Nephron (organoid): ENCODE results near the gene SLX9.
"Not testable (repeated sequence)": the region's sequence is repeated elsewhere in the genome, so short reads cannot be mapped to it uniquely, and the experiment has no call there.

Experiments used
- H3K27ac Mint-ChIP-seq, 3 experiments: 2 replicates each; pipeline ENCODE4 v1.8.0; 2020; ENCODE audit warnings: mixed read lengths in 3 of 3, mild to moderate bottlenecking in 2 of 3, moderate library complexity in 1 of 3
- H3K27me3 Mint-ChIP-seq: 2 replicates; pipeline ENCODE4 v1.8.0; 2021; ENCODE audit warnings: low read depth, mild to moderate bottlenecking, moderate library complexity, mixed read lengths
- H3K36me3 Mint-ChIP-seq: 2 replicates; pipeline ENCODE4 v1.8.0; 2020; ENCODE audit warnings: low read depth, mixed read lengths
- H3K4me1 Mint-ChIP-seq: 2 replicates; pipeline ENCODE4 v1.8.0; 2020; ENCODE audit warnings: mixed read lengths
- H3K4me3 Mint-ChIP-seq, 3 experiments: 2 replicates each; pipeline ENCODE4 v1.8.0; 2020; ENCODE audit warnings: mild to moderate bottlenecking in 3 of 3, mixed read lengths in 3 of 3, moderate library complexity in 2 of 3
- H3K9me3 Mint-ChIP-seq: 2 replicates; pipeline ENCODE4 v1.8.0; 2020; ENCODE audit warnings: mixed read lengths
- TF ChIP-seq, protein P1 (sequence below), 3 experiments: fragments of 200-600 bp; sonication (generic); IDR thresholded peaks; one replicate each; pipeline ENCODE4 v1.5.0; 2021; ENCODE audit warnings: antibody characterized with exemption in 3 of 3; ENCODE audit not compliant: unreplicated experiment in 3 of 3

Gene SLX9

DNA sequence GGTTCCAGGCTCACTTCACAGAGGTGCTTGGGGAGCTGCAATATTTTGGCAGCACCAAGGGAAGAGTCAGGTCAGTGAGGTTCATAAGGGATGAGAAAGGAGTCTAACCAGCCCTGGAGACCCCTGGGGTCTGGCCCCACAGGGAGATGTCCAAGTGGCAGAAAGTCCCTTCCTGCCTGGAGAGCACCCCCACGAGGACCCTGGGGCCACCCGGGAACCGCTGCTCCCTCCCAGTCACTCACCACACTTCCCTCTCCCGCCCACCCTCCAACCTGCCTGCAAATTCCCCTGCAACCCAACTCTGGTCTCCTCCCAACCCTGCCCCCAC lies 12.6 kb upstream of the SLX9 start:
- peaks cover 97% of the 10 kb centered on the region for H3K27me3 Mint-ChIP-seq
- no peak overlapping the region for H3K27ac Mint-ChIP-seq
- TF ChIP-seq, protein P1, sequence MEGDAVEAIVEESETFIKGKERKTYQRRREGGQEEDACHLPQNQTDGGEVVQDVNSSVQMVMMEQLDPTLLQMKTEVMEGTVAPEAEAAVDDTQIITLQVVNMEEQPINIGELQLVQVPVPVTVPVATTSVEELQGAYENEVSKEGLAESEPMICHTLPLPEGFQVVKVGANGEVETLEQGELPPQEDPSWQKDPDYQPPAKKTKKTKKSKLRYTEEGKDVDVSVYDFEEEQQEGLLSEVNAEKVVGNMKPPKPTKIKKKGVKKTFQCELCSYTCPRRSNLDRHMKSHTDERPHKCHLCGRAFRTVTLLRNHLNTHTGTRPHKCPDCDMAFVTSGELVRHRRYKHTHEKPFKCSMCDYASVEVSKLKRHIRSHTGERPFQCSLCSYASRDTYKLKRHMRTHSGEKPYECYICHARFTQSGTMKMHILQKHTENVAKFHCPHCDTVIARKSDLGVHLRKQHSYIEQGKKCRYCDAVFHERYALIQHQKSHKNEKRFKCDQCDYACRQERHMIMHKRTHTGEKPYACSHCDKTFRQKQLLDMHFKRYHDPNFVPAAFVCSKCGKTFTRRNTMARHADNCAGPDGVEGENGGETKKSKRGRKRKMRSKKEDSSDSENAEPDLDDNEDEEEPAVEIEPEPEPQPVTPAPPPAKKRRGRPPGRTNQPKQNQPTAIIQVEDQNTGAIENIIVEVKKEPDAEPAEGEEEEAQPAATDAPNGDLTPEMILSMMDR (IDR thresholded peaks at IDR 0.05; ENCODE audit: unreplicated experiment in 3 of 3): no peak
- peaks cover 10% of the 10 kb centered on the region for H3K9me3 Mint-ChIP-seq
- no peaks in the 10 kb centered on the region for H3K36me3 Mint-ChIP-seq
- H3K4me3 Mint-ChIP-seq: no peak overlapping the region
- peaks cover 29% of the 10 kb centered on the region for H3K4me1 Mint-ChIP-seq

DNA sequence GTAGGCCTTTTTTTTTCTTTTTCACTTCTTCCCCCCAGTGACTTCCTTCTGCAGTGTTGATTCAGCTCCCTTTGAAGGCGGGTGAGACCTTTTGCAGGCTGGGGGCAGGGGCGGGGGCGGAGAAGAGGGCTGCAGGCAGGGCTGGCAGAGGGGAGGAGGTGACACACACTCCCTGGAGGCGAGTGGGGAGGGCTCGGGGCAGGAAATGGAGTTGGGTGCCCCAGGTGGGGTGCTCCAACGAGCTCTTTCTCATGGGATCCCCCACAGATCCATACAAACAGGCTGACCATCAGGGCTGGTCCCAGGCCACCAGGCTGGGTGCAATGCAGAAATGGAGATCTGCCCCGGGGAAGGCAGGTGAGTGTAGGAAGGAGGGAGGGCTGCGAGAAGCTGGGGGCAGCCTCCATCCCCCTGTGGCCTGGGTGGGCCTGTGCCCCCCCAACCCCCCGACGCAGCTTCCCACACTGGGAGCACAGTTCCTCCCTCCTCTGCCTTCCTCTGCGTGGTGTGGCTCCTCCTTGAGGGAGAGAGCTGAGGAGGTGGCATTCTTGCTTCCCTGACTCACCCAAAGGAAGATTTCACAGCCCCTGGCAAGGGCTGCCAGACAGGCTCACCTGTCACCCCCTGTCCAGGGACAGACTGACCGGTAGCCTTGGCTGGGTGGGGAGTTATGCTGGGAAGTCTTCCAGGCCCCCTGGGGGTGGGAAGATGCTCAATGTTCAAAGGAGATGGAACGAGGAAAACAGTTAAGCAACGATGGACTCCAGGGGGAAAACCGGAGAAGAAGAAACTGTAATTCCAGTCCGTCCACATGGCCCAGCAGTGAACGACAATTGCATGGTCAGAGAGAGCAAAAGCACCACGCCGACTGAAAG lies 12.0 kb upstream of the SLX9 start:
- Mint-ChIP-seq H3K4me1 (peaks cover 29% of the 10 kb centered on the region), H3K27ac (no peak overlapping the region), H3K9me3 (peaks cover 9% of the 10 kb centered on the region), H3K27me3 (peaks cover 92% of the 10 kb centered on the region), H3K4me3 (no peak overlapping the region), H3K36me3 (no peaks in the 10 kb centered on the region)
- TF ChIP-seq, protein P1 (IDR thresholded peaks at IDR 0.05; ENCODE audit: unreplicated experiment in 3 of 3): no peak

DNA sequence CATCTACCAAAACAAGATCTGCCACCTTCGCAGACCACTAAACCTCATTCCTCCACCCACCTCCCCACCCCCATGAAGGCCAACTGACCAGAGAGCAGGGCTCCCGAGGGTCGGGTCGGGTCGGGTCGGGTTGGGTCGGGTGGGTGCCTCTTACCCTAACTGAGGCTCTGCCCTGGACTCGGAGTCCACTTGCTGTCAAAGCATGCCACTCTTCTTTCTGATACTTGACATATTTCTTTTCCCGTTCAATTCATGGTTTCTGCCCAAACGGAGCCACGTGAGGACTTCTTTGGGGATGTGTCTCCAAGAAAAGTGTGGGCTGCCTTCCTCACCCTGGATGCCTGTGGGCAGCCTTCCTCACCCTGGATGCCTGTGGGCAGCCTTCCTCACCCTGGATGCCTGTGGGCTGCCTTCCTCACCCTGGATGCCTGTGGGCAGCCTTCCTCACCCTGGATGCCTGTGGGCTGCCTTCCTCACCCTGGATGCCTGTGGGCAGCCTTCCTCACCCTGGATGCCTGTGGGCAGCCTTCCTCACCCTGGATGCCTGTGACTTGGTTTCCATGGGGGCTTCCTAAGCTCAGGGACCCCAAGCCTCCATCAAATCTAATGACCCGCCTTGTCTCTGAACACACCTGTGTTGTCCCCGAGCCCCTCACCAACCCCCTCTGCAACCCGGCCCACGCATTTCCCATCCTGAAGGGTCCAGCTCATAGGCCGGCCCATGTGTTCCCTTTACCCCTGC lies 11.2 kb upstream of the SLX9 start:
- peaks cover 29% of the 10 kb centered on the region for H3K4me1 Mint-ChIP-seq
- H3K27ac Mint-ChIP-seq: peak overlapping the region in 1 of 3 experiments; percentile 35
- not testable (repeated sequence) for H3K4me3 Mint-ChIP-seq, H3K9me3 Mint-ChIP-seq, H3K36me3 Mint-ChIP-seq
- peaks cover 92% of the 10 kb centered on the region for H3K27me3 Mint-ChIP-seq

GRCh38 chr21:44929242-44929798 lies 10.5 kb upstream of the SLX9 start:
- H3K9me3 Mint-ChIP-seq: no peaks in the 10 kb centered on the region
- H3K36me3 Mint-ChIP-seq: no peaks in the 10 kb centered on the region
- peak overlapping the region in 1 of 3 experiments; percentile 35 for H3K27ac Mint-ChIP-seq
- H3K27me3 Mint-ChIP-seq: peaks cover 92% of the 10 kb centered on the region
- H3K4me3 Mint-ChIP-seq: peak overlapping the region in 1 of 3 experiments; percentile 51
- TF ChIP-seq, protein P1 (IDR thresholded peaks at IDR 0.05; ENCODE audit: unreplicated experiment in 3 of 3): no peak
- H3K4me1 Mint-ChIP-seq: peaks cover 29% of the 10 kb centered on the region

DNA sequence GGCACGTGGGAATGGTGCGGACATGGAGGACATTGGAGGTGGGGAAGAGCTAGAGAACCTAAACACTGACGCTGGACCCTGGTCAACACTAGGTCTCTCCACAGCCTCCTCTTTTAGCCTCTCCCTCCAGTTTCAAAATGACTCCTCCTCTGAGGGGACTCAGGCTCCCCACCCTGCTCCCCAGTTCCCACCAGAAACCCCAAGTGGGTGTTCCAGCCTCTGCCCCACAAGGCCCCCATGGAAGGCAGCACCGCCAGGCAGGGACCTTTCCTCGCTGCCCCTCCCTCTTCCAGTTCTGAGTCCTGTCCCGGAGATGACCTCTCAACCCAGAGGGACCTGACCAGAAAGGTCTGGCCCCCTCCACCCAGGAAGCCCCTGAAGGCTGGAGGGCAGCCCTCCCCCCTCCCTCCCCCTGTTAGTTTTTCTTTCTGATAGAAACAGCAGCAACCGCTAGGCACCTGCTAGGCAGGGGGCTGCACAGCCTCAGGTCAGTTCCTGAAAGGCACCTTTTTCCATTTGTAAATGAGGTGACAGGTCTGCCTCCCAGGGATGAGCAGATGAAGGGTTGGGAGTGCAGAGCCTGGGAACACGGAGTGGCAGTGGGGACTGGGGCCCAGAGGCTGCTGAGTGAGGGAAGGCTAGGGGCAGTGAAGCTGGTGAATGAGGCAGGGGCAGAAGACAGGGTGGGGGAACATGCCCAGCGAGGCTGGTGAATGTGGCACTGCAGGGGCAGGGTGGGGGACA lies 9.9 kb upstream of the SLX9 start:
- H3K27ac Mint-ChIP-seq: no peak overlapping the region
- H3K4me1 Mint-ChIP-seq: peaks cover 25% of the 10 kb centered on the region
- peak overlapping the region in 2 of 3 experiments; percentile 40 to 51 for H3K4me3 Mint-ChIP-seq
- peaks cover 92% of the 10 kb centered on the region for H3K27me3 Mint-ChIP-seq
- TF ChIP-seq, protein P1 (IDR thresholded peaks at IDR 0.05; ENCODE audit: unreplicated experiment in 3 of 3): no peak
- H3K36me3 Mint-ChIP-seq: no peaks in the 10 kb centered on the region
- H3K9me3 Mint-ChIP-seq: no peaks in the 10 kb centered on the region

DNA sequence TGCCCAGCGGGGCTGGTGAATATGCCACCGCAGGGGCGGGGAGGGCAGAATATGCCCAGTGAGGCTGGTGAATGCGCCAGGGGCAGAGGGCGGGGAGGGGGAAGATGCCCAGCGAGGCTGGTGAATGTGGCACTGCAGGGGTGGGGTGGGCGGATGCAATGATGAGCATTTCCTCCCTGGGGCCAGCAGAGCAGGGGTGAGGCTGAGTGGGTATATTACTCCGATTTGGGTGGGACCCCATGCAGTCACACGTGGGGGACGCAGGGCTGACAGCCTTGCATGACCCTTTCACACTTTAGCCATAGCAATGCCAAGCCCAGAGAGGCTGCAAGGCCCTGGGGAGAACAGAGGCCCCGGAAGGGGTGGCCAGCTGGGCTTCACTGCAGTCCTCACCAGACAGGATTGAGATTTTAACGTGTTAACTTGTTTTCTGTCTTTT lies 9.3 kb upstream of the SLX9 start:
- H3K4me1 Mint-ChIP-seq: peaks cover 19% of the 10 kb centered on the region
- H3K27me3 Mint-ChIP-seq: peaks cover 88% of the 10 kb centered on the region
- TF ChIP-seq, protein P1 (IDR thresholded peaks at IDR 0.05; ENCODE audit: unreplicated experiment in 3 of 3): no peak
- peak overlapping the region in 2 of 3 experiments; percentile 52 to 69 for H3K4me3 Mint-ChIP-seq
- no peaks in the 10 kb centered on the region for H3K9me3 Mint-ChIP-seq
- no peak overlapping the region for H3K27ac Mint-ChIP-seq
- H3K36me3 Mint-ChIP-seq: no peaks in the 10 kb centered on the region
